DND-41 (cell line): Measurements from ENCODE around the gene RABGGTB.

Experiments
- EZH2 ChIP-seq: IDR thresholded peaks from 3 replicates; pipeline ENCODE4 v1.6.1; 2012; ENCODE audit warnings: borderline replicate concordance, low read depth, mild to moderate bottlenecking, moderate library complexity, low read length, inconsistent platforms; ENCODE audit not compliant: severe bottlenecking
- TF ChIP-seq, protein P1 (sequence below): IDR thresholded peaks from 2 replicates; pipeline ENCODE4 v1.5.1; 2012; ENCODE audit warnings: borderline replicate concordance, low read length, moderate library complexity, mild to moderate bottlenecking; ENCODE audit not compliant: poor library complexity, severe bottlenecking; ENCODE audit errors: extremely low read depth

DNA sequence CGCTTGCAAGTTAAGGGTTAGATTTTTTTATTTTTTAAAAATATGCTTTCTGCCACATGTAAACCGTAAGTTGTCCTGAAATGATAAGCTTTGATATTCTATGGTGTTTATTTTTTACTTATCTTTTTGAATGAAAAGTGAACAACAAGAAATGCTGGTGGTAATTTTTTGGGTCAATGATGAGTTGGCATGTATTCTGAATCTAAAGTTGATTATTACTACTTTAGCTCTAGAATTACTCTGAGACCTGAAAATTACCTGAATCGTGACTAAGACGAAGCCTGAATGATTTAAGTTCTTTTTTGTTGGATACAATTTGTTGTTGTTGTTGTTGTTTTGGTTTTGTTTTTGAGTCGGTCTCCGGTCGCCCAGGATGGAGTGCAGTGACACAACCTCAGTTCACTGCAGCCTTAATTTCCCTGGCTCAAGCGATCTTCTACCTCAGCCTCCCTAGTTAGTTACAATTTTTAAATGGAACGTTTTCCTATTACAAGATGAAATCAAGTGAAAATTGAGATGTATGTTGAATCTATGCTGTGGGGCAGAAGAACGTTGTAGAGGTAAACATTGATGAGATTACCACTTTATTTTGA is 941 bp downstream of the RABGGTB start:
- TF ChIP-seq, protein P1, sequence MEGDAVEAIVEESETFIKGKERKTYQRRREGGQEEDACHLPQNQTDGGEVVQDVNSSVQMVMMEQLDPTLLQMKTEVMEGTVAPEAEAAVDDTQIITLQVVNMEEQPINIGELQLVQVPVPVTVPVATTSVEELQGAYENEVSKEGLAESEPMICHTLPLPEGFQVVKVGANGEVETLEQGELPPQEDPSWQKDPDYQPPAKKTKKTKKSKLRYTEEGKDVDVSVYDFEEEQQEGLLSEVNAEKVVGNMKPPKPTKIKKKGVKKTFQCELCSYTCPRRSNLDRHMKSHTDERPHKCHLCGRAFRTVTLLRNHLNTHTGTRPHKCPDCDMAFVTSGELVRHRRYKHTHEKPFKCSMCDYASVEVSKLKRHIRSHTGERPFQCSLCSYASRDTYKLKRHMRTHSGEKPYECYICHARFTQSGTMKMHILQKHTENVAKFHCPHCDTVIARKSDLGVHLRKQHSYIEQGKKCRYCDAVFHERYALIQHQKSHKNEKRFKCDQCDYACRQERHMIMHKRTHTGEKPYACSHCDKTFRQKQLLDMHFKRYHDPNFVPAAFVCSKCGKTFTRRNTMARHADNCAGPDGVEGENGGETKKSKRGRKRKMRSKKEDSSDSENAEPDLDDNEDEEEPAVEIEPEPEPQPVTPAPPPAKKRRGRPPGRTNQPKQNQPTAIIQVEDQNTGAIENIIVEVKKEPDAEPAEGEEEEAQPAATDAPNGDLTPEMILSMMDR, result no peak
- TF ChIP-seq EZH2, result no peak
